ENCODE measurements around the gene EHBP1. TPM values are rescaled to one million over a fixed set of nuclear protein-coding genes. Genes with fewer than 3 reads are reported as not detected.

The EHBP1 gene
- total and polyA plus RNA-seq, 2 donors (not counting 1 experiment from before 2014, with no cell fraction given) = 129 to 191 TPM

DNA sequence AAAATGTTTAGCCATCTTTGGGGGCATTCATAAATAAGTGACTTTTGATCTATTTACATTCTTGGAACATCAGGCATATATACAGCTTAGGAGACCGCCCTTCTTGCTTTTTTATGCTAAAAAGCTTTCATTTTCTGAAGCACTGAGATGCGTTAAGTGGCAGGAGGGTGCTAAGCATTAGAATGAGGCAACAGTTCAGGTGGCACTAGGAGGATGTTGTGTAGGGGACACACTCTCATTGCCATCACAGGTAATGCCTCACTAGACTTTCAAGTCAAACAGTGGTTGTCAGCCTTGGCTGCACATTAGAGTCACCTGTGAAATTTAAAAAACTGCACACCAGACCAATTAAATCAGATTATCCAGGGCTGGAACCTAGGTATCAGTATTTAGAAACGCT, 39.1 kb downstream of the EHBP1 start:
- Histone ChIP-seq H4K20me1 (ENCODE audit: control insufficient read depth, extremely low read depth, insufficient read depth, low read length) (peaks cover 2% of the 10 kb centered on the region), H2AFZ (ENCODE audit: low read length) (no peak overlapping the region), H3K4me2 (ENCODE audit: extremely low read depth, insufficient read depth, low read length) (no peak overlapping the region), H3K4me3 (replicated peaks in 1 of 4; ENCODE audit: control extremely low read depth in 1 of 4, insufficient read depth in 1 of 4, low read depth in 3 of 4, low read length in 4 of 4) (no peak overlapping the region), H3K79me2 (ENCODE audit: control insufficient read depth, insufficient read depth, low read length) (peaks cover 66% of the 10 kb centered on the region), H3K9me3 (ENCODE audit: control insufficient read depth, insufficient read depth, low read depth, low read length) (no peaks in the 10 kb centered on the region), H3K4me1 (ENCODE audit: control insufficient read depth, extremely low read depth, insufficient read depth, low read length) (no peaks in the 10 kb centered on the region), H3K36me3 (ENCODE audit: control insufficient read depth, insufficient read depth, low read length) (peaks cover 2% of the 10 kb centered on the region), H3K27ac (ENCODE audit: insufficient read depth, low read length) (no peak overlapping the region), H3K9ac (ENCODE audit: insufficient read depth, low read length) (no peak overlapping the region), H3K27me3 (ENCODE audit: control insufficient read depth, insufficient read depth, low read length) (no peaks in the 10 kb centered on the region)
- no peak for TF ChIP-seq EZH2 (IDR thresholded peaks at IDR 0.05; ENCODE audit: low read length, missing control alignments)
- TF ChIP-seq, protein P1, sequence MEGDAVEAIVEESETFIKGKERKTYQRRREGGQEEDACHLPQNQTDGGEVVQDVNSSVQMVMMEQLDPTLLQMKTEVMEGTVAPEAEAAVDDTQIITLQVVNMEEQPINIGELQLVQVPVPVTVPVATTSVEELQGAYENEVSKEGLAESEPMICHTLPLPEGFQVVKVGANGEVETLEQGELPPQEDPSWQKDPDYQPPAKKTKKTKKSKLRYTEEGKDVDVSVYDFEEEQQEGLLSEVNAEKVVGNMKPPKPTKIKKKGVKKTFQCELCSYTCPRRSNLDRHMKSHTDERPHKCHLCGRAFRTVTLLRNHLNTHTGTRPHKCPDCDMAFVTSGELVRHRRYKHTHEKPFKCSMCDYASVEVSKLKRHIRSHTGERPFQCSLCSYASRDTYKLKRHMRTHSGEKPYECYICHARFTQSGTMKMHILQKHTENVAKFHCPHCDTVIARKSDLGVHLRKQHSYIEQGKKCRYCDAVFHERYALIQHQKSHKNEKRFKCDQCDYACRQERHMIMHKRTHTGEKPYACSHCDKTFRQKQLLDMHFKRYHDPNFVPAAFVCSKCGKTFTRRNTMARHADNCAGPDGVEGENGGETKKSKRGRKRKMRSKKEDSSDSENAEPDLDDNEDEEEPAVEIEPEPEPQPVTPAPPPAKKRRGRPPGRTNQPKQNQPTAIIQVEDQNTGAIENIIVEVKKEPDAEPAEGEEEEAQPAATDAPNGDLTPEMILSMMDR (conservative IDR thresholded peaks at IDR 0.05 in 1 of 2, IDR thresholded peaks at IDR 0.05 in 1 of 2; ENCODE audit: low read depth in 1 of 2, low read length in 2 of 2) = no peak
- no peak for DNase-seq (ENCODE audit: low read depth in 2 of 2)

DNA sequence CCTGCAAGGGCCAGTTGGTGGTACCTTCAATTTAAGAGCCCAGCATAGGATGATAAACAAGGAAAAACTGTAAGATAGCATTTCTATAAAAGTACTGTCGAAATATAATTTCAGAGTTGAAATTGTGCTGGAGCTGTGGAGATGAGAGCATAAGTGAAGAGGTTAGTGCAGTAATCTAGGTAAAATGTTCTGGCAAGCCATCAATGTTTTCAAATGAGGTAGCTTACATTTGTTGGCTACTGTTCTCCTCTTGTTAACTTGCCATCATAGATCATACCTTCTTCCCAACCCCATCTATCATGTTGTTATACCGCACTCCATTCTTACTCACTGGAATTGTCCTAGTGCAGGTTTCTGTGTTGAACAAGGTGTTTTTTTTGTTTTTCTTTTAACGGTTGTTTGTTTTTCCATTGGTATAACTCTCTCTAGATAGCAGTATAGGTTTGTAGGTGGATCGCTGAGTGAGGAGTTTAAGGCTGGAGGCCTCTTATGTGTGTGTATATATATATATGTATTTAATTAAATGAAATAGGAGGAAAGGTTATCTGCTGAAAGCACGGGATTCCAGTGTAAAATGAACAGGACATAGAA, 40.5 kb downstream of the EHBP1 start:
- Histone ChIP-seq H3K36me3 (ENCODE audit: control insufficient read depth, insufficient read depth, low read length) (peaks cover 2% of the 10 kb centered on the region), H3K27me3 (ENCODE audit: control insufficient read depth, insufficient read depth, low read length) (no peaks in the 10 kb centered on the region), H3K4me2 (ENCODE audit: extremely low read depth, insufficient read depth, low read length) (no peak overlapping the region), H2AFZ (ENCODE audit: low read length) (no peak overlapping the region), H3K9ac (ENCODE audit: insufficient read depth, low read length) (no peak overlapping the region), H3K4me3 (replicated peaks in 1 of 4; ENCODE audit: control extremely low read depth in 1 of 4, insufficient read depth in 1 of 4, low read depth in 3 of 4, low read length in 4 of 4) (no peak overlapping the region), H3K79me2 (ENCODE audit: control insufficient read depth, insufficient read depth, low read length) (peaks cover 56% of the 10 kb centered on the region), H4K20me1 (ENCODE audit: control insufficient read depth, extremely low read depth, insufficient read depth, low read length) (peaks cover 2% of the 10 kb centered on the region), H3K9me3 (ENCODE audit: control insufficient read depth, insufficient read depth, low read depth, low read length) (no peaks in the 10 kb centered on the region), H3K27ac (ENCODE audit: insufficient read depth, low read length) (no peak overlapping the region), H3K4me1 (ENCODE audit: control insufficient read depth, extremely low read depth, insufficient read depth, low read length) (no peaks in the 10 kb centered on the region)
- no peak for DNase-seq (ENCODE audit: low read depth in 2 of 2)
- TF ChIP-seq EZH2 (IDR thresholded peaks at IDR 0.05; ENCODE audit: low read length, missing control alignments) = no peak
- TF ChIP-seq, protein P1 (conservative IDR thresholded peaks at IDR 0.05 in 1 of 2, IDR thresholded peaks at IDR 0.05 in 1 of 2; ENCODE audit: low read depth in 1 of 2, low read length in 2 of 2) = no peak

DNA sequence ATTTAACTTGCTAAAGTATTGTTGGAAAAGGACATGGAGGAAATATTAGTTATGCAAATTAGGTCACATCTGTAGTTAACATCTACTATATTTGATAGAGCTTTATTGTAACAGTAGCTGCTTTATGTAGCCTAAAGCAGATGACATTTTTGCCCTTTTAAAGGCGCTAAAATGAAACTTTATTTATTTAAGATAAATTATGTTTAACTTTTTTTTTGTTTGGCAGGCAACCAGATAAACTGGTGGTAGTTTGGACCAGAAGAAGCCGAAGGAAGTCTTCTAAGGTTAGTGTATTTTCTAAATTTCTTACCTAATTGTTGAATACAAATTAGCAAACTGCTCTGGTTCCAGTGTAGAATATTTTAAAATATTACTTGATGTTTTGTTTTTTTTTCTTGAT, 41.7 kb downstream of the EHBP1 start:
- no peak for DNase-seq (ENCODE audit: low read depth in 2 of 2)
- no peaks in the 10 kb centered on the region for H3K27me3 ChIP-seq (ENCODE audit: control insufficient read depth, insufficient read depth, low read length)
- no peak overlapping the region for H3K4me3 ChIP-seq (replicated peaks in 1 of 4; ENCODE audit: control extremely low read depth in 1 of 4, insufficient read depth in 1 of 4, low read depth in 3 of 4, low read length in 4 of 4)
- TF ChIP-seq, protein P1 (conservative IDR thresholded peaks at IDR 0.05 in 1 of 2, IDR thresholded peaks at IDR 0.05 in 1 of 2; ENCODE audit: low read depth in 1 of 2, low read length in 2 of 2) = no peak
- no peak for TF ChIP-seq EZH2 (IDR thresholded peaks at IDR 0.05; ENCODE audit: low read length, missing control alignments)
- H3K9me3 ChIP-seq (ENCODE audit: control insufficient read depth, insufficient read depth, low read depth, low read length) = no peaks in the 10 kb centered on the region
- H3K36me3 ChIP-seq (ENCODE audit: control insufficient read depth, insufficient read depth, low read length) = peaks cover 2% of the 10 kb centered on the region
- H3K9ac ChIP-seq (ENCODE audit: insufficient read depth, low read length) = no peak overlapping the region
- no peak overlapping the region for H3K27ac ChIP-seq (ENCODE audit: insufficient read depth, low read length)
- no peak overlapping the region for H3K4me2 ChIP-seq (ENCODE audit: extremely low read depth, insufficient read depth, low read length)
- H4K20me1 ChIP-seq (ENCODE audit: control insufficient read depth, extremely low read depth, insufficient read depth, low read length) = no peaks in the 10 kb centered on the region
- H2AFZ ChIP-seq (ENCODE audit: low read length) = no peak overlapping the region
- no peaks in the 10 kb centered on the region for H3K4me1 ChIP-seq (ENCODE audit: control insufficient read depth, extremely low read depth, insufficient read depth, low read length)
- peaks cover 45% of the 10 kb centered on the region for H3K79me2 ChIP-seq (ENCODE audit: control insufficient read depth, insufficient read depth, low read length)

All from fibroblast of lung (primary cell).